GM12865 (cell line): Measurements from ENCODE around the gene SSU72.
A peak's percentile ranks its signal among the peaks of the same experiment; 100 is the strongest.
"Not testable (repeated sequence)": the region's sequence is repeated elsewhere in the genome, so short reads cannot be mapped to it uniquely, and the experiment has no call there.

Source experiments
- DNase-seq: peaks from one replicate; pipeline ENCODE4 v3.0.0; 2010; ENCODE audit warnings: low read depth
- H3K4me3 ChIP-seq: 2 replicates; pipeline ENCODE4 v1.5.1; 2011; ENCODE audit warnings: mild to moderate bottlenecking, low read depth, low read length, control low read depth
- TF ChIP-seq, protein P1 (sequence below): IDR thresholded peaks from 2 replicates; pipeline ENCODE4 v1.5.1; 2011; ENCODE audit warnings: low read length, control low read depth, low read depth, inconsistent platforms; ENCODE audit not compliant: insufficient read depth; ENCODE audit errors: missing control alignments

Gene SSU72

GRCh38 chr1:1507305-1507704, 67.4 kb downstream of the SSU72 start:
- DNase-seq: no peak
- H3K4me3 ChIP-seq: no peak overlapping the region
- TF ChIP-seq, protein P1, sequence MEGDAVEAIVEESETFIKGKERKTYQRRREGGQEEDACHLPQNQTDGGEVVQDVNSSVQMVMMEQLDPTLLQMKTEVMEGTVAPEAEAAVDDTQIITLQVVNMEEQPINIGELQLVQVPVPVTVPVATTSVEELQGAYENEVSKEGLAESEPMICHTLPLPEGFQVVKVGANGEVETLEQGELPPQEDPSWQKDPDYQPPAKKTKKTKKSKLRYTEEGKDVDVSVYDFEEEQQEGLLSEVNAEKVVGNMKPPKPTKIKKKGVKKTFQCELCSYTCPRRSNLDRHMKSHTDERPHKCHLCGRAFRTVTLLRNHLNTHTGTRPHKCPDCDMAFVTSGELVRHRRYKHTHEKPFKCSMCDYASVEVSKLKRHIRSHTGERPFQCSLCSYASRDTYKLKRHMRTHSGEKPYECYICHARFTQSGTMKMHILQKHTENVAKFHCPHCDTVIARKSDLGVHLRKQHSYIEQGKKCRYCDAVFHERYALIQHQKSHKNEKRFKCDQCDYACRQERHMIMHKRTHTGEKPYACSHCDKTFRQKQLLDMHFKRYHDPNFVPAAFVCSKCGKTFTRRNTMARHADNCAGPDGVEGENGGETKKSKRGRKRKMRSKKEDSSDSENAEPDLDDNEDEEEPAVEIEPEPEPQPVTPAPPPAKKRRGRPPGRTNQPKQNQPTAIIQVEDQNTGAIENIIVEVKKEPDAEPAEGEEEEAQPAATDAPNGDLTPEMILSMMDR: no peak

- H3K4me3 ChIP-seq: peak overlapping the region; percentile 35
- DNase-seq: not testable (repeated sequence)
Observed at GRCh38 chr1:1505801-1506200, 68.9 kb downstream of the SSU72 start.

GRCh38 chr1:1505366-1505798, 69.3 kb downstream of the SSU72 start:
- H3K4me3 ChIP-seq: peak overlapping the region; percentile 35
- peak; percentile 35 for DNase-seq
- TF ChIP-seq, protein P1: peak; percentile 21

- DNase-seq: peak; percentile 80
- TF ChIP-seq, protein P1: peak; percentile 53
- H3K4me3 ChIP-seq: not testable (repeated sequence)
Observed at GRCh38 chr1:1504777-1505365, 69.8 kb downstream of the SSU72 start.

DNA sequence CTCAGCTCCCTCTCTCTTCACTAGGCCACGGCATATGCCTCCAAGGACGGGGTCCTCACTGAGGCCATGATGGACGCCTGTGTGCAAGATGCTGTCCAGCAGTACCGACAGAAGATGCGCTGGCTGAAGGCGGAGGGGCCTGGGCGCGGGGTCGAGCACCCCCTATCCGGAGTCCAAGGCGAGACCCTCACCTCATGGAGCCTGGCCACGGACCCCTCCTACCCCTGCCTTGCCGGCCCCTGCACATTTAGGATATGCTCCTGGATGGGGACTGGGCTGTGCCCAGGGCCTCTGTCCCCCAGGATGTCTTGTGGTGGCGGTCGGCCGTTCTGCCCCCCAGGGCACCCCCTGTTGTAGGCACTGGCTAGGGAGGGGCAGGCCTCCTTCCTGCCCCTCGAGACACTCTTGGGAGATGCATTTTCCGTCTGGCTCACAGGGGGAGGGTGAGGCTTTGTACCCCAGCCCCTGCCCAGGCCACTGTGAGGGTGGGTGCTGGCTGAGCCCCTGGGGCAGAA, 79.1 kb downstream of the SSU72 start:
- not testable (repeated sequence) for DNase-seq, H3K4me3 ChIP-seq

GRCh38 chr1:1494311-1494710, 80.4 kb downstream of the SSU72 start:
- not testable (repeated sequence) for DNase-seq, H3K4me3 ChIP-seq
